ENCODE results near the gene RNF227. TPM values are rescaled to one million over a fixed set of nuclear protein-coding genes. Genes with fewer than 3 reads are reported as not detected.
A peak's percentile ranks its signal among the peaks of the same experiment; 100 is the strongest.

The RNF227 gene
- total and polyA plus RNA-seq, 2 of the 13 experiments (the other 11 are each of a cell fraction or from before 2014, with no cell fraction given) = 0.20 to 0.79 TPM

GRCh38 chr17:7912927-7913524 lies 3.1 kb downstream of the RNF227 start (continued):
- TF ChIP-seq ZNF800 (CRISPR knock-in tag; IDR thresholded peaks at IDR 0.05) = no peak
- no peak for TF ChIP-seq ELF3 (CRISPR knock-in tag; IDR thresholded peaks at IDR 0.05)
- TF ChIP-seq ZNF44 (CRISPR knock-in tag; IDR thresholded peaks at IDR 0.05) = no peak
- TF ChIP-seq ZNF83 (CRISPR knock-in tag; IDR thresholded peaks at IDR 0.05; ENCODE audit: borderline replicate concordance) = no peak
- TF ChIP-seq, protein P1, sequence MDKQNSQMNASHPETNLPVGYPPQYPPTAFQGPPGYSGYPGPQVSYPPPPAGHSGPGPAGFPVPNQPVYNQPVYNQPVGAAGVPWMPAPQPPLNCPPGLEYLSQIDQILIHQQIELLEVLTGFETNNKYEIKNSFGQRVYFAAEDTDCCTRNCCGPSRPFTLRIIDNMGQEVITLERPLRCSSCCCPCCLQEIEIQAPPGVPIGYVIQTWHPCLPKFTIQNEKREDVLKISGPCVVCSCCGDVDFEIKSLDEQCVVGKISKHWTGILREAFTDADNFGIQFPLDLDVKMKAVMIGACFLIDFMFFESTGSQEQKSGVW (CRISPR knock-in tag; IDR thresholded peaks at IDR 0.05; ENCODE audit: borderline replicate concordance) = no peak
- TF ChIP-seq ARID3A (IDR thresholded peaks at IDR 0.05; ENCODE audit: low read depth, low read length) = no peak
- TF ChIP-seq ZSCAN30 (CRISPR knock-in tag; IDR thresholded peaks at IDR 0.05) = no peak
- TF ChIP-seq KDM2A (CRISPR knock-in tag; IDR thresholded peaks at IDR 0.05; ENCODE audit: borderline replicate concordance, low read depth) = no peak
- TF ChIP-seq ZNF276 (CRISPR knock-in tag; IDR thresholded peaks at IDR 0.05; ENCODE audit: low read depth) = no peak
- TF ChIP-seq ZNF563 (CRISPR knock-in tag; IDR thresholded peaks at IDR 0.05) = no peak
- TF ChIP-seq, protein P2, sequence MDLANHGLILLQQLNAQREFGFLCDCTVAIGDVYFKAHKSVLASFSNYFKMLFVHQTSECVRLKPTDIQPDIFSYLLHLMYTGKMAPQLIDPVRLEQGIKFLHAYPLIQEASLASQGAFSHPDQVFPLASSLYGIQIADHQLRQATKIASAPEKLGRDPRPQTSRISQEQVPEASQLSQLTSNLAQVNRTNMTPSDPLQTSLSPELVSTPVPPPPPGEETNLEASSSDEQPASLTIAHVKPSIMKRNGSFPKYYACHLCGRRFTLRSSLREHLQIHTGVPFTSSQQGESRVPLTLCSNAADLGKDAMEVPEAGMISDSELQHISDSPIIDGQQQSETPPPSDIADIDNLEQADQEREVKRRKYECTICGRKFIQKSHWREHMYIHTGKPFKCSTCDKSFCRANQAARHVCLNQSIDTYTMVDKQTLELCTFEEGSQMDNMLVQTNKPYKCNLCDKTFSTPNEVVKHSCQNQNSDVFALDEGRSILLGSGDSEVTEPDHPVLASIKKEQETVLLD (CRISPR knock-in tag; IDR thresholded peaks at IDR 0.05; ENCODE audit: low read depth) = no peak
- no peak for TF ChIP-seq ZFP1 (CRISPR knock-in tag; IDR thresholded peaks at IDR 0.05)
- TF ChIP-seq GATAD1 (CRISPR knock-in tag; IDR thresholded peaks at IDR 0.05) = 0 out of 2 replicates have a peak, but pooled peaks have one; percentile 21
- TF ChIP-seq TRIM22 (IDR thresholded peaks at IDR 0.05) = no peak
- TF ChIP-seq, protein P3, sequence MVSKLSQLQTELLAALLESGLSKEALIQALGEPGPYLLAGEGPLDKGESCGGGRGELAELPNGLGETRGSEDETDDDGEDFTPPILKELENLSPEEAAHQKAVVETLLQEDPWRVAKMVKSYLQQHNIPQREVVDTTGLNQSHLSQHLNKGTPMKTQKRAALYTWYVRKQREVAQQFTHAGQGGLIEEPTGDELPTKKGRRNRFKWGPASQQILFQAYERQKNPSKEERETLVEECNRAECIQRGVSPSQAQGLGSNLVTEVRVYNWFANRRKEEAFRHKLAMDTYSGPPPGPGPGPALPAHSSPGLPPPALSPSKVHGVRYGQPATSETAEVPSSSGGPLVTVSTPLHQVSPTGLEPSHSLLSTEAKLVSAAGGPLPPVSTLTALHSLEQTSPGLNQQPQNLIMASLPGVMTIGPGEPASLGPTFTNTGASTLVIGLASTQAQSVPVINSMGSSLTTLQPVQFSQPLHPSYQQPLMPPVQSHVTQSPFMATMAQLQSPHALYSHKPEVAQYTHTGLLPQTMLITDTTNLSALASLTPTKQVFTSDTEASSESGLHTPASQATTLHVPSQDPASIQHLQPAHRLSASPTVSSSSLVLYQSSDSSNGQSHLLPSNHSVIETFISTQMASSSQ (IDR thresholded peaks at IDR 0.05; ENCODE audit: low read depth) = no peak
- TF ChIP-seq, protein P3 (CRISPR knock-in tag; IDR thresholded peaks at IDR 0.05; ENCODE audit: borderline replicate concordance) = no peak
